ENCODE results near the gene PPIP5K2.

Gene PPIP5K2

DNA sequence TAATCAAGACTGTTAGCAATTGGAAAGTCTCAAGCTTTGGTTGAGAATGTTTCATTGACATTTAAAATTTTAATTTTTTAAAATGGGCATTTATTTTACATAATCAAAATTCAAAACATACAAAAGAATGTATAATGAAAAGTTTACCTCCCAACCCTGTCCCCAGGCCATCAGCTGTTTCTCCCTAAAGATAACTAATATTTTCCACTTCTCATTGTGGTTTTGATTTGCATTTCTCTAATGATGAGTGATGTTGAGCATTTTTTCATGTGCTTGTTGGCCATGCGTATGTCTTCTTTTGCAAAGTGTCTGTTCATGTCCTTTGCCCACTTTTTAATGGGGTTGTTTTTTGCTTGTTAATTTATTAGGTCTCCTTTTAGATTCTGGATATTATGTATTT, 127.0 kb downstream of the PPIP5K2 start:
- no peak for DNase-seq (ENCODE audit: low spot score)

DNA sequence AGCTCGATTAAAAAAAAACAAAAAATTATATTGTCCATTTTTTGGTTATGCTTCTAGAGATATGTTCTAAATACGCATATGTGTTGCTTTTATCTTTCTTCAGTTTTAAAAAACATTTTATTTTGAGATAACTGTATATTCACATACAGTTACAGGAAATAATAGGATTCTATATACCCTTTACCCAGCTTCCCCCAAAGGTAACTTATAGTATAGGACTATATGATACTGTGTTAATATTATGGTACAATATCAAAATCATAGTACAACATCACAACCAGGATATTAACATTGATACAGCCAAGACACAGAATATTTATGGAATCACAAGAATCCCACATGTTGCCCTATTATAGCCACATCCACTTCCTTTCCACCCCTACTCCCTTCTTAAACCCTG, 129.0 kb downstream of the PPIP5K2 start:
- no peak for DNase-seq (ENCODE audit: low spot score)

DNA sequence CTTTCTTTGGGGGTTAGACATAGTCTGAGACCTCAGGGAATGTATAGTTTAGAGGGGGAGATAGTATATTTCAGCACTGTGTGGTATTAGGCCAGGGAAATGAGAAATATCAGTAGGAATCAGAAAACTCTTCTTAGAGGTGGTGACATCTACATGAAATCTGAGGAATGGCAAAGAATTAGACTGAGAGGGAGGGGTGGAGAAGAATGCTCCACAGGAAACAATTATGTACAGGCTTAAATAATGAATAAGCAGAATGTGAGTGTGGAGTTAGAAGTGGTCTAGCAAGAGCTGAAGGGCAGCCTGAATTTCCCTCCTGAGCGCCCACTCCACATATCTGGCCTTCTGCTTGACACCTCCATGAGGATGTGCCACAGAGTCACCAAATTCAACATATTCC, 134.8 kb downstream of the PPIP5K2 start:
- no peak for DNase-seq (ENCODE audit: low spot score)

DNA sequence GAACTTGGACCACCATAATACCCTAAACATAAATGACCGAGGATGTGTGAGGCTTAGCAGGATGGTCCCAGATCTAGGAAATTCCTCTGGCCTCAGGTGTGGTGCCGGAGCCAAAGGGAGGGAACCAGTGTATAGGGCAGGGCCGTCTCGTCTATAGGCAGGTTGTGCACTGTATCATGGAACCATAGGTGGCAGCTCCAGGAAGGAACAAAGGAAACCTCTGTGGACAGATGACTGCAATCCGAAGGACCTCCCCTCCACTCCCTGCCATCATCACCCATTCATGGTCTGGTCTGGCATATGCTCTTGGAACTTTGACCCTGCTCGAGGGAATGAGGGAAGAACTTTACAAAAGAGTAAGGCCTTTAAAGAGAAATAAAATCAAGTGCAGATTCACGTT, 135.6 kb downstream of the PPIP5K2 start:
- DNase-seq (ENCODE audit: low spot score): no peak

DNA sequence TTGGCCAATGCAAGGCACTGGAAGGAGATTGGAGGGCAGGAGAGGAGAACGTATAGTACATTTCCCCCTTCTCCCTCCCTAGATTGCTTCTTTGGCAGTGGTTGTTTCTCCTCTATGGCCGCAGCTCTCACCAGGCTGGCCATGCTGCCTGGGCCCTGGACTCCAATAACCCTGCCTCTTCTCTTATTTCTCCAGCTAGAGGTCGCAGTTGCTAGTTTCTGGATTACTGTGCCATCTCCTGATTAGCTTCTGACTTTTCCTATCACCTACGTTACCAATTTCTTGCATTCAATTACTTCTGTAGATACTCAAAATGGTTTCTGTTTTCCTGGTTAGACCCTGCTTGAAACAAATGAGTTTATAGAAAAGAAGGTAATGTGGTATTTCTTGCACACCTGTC, 136.1 kb downstream of the PPIP5K2 start:
- DNase-seq (ENCODE audit: low spot score): peak; percentile 36

DNA sequence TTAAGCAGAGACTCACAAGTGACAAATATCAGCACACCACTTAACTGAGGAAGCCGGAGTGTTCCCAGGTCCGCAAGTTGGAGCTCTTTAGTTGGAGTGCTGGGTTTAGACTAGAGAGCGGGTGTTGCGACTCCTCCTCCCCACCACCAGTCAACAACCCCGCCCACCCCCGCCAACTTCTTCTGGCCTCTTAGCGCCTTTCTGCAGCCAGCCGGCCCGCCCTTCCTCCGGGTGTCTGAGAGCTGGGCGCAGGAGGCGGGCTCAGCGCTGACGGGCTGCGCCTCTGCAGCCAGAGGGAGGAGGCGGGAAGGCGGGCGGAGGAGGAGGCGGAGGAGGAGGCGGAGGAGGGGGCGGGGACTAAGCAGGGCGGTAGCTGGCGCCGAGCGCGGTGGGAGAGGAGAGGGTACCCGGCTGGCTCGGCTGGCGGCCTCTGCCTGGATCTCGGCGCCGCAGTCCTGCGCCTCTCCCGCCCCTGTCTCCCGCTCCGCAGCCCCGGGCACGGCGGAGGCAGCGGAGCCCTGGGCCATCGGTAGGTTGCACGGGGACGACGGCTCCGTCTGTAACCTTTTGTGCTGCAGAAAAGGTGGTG, 138.4 kb downstream of the PPIP5K2 start, which contains the start of gene MACIR:
Gene MACIR, plus strand, starts transcription at position 396 of the 589 bp plus-strand sequence. CDS start 17,157 bp downstream, outside the sequence.
- peak; percentile 76 for DNase-seq (ENCODE audit: low spot score)

DNA sequence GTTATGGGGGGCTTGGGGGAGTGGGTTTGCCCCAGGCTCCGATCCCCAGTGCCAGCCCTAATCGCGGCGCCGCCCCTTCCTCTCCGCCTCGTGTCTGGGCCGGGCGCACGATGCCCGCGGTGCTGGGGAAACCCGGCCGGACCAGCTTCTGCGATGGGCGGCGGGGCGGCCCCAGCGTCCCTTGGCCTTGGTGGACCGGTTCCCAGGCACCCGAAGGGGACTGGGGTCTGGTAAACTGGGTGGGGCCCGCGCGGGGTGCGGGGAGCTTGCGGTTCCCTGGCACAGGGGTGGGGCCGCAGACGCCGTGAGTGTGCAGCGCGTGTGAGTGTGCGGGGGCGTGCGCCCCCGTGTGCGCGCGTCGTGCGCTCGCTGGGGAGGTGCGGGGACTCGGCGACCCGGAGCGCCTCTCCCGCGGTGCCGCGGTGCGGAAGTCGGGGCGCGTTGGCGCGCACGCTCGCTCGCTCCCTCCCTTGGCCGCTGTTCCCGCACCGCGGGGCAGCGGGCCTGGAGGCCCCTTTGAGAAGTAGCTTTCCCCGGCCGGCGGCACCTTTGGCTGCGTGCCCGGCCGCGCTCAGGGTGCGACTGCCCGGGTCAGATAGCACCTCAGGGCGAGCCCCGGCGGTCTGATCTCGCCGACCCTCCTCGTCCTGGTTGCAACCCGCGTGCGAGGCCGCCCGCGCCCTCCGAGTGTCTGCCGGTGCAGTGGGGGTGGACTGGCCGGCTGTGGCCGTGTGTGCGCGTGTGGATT, 139.0 kb downstream of the PPIP5K2 start:
- DNase-seq (ENCODE audit: low spot score): peak; percentile 45

DNA sequence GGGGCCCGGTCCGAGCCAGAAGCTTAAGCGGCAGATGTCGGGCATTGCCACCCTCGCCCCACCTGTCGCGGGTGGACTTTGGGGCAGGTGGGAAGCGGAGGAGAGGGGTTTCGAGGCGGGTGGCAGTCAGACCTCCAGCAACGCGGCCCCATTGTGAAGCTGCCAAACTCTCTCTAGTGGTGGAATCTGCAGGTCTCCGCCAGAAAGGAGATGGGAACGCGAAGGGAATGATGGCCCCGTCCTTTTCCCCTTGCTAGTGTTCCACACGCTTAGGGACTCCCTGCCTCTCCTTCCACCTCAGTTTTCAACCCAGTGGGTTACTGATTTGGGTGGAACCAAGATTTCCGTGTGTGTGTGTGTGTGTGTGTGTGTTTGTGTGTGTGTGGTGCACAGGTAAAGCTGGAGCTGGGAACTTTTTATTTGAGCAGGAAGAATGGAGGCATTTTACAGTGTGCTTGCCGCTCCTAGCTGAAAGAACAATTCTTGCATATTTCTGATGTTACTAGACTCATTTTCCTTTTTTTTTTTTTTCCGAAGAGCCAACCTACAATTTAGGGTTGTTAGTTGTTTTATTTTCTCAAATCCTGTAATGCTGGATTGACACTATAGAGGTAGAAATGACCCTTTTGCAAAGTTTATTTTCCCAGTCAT, 139.7 kb downstream of the PPIP5K2 start:
- DNase-seq (ENCODE audit: low spot score): peak; percentile 25

DNA sequence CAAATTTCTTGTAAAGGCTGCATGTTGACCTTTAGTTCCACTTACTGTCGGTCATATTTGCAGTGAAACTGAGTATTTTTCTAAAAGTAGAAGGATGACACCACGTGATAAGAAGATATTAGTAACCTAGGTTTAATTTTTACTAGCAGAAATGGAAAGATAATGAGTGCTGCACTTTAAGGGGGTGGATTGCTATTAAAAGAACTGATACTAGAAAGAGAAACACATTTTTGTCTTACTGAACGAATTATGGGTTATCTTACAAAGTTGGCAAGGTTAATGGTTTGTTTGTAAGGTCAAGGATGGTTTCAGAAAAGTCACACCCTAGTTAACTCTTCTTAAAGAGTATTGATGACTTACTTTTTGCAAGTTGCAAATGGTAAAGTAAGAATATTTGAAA, 140.8 kb downstream of the PPIP5K2 start:
- no peak for DNase-seq (ENCODE audit: low spot score)

Data from HuH-7 (cell line).